ENCODE measurements around the gene HAGHL.

DNA sequence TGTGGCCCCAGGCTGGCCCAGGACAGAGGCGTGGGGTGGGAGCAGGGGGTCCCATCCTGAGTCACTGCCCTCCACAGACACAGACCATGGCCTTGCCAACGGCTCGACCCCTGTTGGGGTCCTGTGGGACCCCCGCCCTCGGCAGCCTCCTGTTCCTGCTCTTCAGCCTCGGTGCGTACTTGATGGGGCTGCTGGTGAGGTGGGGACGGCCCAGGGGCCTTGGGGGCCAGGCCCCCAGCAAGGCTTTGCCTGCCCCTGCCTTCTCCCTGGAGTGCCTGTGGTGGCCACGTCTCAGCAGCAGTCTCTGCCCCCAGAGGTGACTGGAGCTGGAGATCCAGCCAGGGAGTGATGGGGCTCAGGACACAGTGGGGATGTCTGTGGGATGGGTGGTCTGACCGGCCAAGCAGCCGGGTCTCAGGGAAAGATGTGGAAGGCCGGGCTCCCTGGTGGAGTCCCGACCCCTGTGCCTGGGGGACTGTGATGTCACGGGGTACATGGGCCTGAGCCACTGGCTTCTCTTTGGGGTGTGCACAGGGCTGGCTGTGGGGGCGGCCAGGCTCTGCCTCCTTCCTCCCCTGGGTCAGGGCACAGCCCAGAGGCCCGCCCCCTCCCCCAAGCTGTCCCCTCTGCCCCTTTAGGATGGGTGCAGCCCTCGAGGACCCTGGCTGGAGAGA is 35.8 kb downstream of the HAGHL start:
- TF ChIP-seq, protein P1, sequence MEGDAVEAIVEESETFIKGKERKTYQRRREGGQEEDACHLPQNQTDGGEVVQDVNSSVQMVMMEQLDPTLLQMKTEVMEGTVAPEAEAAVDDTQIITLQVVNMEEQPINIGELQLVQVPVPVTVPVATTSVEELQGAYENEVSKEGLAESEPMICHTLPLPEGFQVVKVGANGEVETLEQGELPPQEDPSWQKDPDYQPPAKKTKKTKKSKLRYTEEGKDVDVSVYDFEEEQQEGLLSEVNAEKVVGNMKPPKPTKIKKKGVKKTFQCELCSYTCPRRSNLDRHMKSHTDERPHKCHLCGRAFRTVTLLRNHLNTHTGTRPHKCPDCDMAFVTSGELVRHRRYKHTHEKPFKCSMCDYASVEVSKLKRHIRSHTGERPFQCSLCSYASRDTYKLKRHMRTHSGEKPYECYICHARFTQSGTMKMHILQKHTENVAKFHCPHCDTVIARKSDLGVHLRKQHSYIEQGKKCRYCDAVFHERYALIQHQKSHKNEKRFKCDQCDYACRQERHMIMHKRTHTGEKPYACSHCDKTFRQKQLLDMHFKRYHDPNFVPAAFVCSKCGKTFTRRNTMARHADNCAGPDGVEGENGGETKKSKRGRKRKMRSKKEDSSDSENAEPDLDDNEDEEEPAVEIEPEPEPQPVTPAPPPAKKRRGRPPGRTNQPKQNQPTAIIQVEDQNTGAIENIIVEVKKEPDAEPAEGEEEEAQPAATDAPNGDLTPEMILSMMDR (IDR thresholded peaks at IDR 0.05), result no peak
- no peak for TF ChIP-seq POLR2A (IDR thresholded peaks at IDR 0.05)

All from adrenal gland (tissue), 5 donors.